ENCODE data around the gene ENAH.

- no peak for TF ChIP-seq POLR2AphosphoS5 (IDR thresholded peaks at IDR 0.05)
- no peak for TF ChIP-seq CTCF (IDR thresholded peaks at IDR 0.05)
- no peak for TF ChIP-seq POLR2A (IDR thresholded peaks at IDR 0.05)
Measured at GRCh38 chr1:225593414-225593813, 59.5 kb downstream of the ENAH start.

All from gastroesophageal sphincter (tissue), 3 donors.